GM19438 (cell line): ENCODE results near the gene CD300H.

Experiments
- ATAC-seq: cut with Tn5 transposase; IDR thresholded peaks from one replicate; pipeline ENCODE4 v1.9.1; 2021; ENCODE audit warnings: low read depth; ENCODE audit not compliant: unreplicated experiment

Gene CD300H

DNA sequence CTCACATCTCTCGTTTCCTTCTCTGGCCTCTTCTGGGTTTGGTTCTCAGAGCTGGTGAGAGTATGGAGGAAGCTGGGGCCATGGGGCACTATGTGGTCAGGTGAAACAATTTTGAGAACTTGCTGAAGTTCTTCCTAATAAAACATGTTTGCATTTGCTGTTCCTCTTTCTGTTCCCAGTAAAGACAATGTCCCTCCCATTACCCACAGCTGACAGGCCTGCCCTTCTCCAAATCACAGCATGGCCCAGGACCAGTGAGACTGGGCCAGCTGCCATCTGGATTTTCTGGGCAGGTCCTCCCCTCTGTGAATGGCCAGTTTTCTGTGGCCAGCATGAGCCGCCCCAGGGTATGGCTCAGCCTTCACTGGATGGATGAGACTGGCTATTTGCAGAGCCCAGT, at the start of gene CD300H:
Gene CD300H, minus strand, starts transcription at position 113 of the 400 bp plus-strand sequence.
- no peak for ATAC-seq

DNA sequence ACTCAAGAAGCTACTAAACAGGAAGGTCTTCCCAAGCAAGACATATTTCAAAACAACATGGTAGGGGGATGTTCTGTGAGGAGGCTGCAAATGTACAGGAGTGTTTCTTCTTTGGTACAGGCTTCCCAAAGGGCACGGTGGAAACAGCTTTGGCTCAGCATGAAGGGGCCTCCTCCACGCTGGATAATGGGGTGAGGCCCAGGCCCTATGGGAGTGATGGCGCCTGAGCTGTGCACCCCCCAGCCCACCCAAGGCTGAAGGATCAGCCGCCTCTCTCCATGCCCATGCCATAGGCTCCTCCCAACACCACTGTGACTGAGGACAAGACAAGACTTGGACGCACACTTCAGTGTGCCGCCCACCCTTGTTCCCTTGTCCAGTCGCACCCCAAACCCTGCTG, 49.4 kb upstream of the CD300H start:
- ATAC-seq: no peak

DNA sequence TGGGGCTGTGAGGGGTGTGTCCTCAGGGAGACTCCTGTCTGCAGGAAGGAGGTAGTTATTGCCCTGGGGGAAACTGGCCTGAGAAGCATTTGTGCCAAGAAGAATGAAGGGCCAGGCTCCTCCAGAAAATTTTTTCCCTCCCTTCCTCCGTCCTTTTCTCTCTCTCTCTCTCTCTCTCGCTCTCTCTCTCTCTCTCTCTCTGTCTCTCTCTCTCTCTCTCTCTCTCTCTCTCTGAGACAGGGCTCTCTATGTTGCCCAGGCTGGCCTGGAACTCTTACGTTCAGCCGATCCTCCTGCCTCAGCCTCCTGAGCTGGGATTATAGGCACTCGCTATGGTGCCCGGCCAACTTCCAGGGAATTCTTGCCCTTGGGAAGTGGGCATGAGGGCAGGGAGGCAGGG, 44.7 kb upstream of the CD300H start:
- ATAC-seq: no peak

DNA sequence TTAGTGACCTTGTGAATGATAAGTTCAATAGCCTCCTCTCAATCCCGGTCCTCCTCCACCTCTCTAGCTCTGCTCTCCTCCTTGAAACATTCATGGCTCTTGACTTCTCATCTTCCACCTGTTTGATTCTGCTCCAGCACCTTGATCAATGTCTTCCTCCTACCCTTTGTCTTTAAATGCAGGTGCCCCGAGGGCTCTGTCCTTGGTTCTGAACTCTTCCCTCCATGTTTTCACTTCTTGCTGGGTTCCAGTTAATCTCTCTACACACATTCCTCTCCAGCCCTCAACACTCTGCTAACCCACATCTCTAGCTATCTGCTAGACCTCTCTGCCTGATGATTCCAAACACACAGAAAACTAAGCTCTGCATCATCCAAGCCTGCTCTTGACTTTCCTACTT, 42.8 kb upstream of the CD300H start:
- ATAC-seq: no peak

DNA sequence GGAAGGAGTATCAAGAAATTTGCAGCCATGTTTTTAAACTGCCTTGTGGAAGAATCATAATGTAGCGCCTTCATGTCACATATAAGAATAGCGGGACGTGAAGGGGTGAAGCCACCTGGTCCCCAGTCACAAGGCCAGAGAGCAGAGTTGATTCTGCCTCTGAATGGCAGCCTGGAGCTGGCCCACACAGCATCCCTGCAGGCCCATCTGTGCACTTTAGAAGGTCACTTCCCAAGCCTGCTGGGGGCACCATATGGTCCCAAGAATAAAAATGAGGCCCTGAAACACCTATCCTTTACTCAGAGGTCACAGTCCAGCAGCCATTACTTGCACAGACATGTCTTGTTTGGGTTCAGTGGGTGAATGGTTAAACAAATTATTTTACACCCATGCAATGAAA, 41.2 kb upstream of the CD300H start:
- ATAC-seq: no peak

DNA sequence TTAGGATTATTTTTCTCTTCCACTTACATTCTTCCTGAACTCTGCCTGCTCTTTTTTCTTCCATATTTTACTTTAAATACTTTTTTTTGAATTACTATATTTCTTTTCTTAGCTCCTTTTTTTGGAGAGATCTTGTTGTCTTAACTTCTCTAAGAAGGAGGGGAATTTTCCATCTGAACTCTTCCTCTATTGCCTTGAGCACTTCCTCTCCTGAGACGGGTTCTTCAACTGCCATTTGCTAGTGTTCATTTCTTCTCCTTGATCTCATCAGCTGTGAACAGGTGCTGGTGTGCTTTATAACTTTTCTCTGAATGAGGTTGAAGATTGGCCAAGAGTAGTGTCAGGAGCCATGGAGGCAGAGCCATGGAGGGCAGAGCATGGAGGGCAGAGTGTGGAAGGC, 39.9 kb upstream of the CD300H start:
- ATAC-seq: no peak

DNA sequence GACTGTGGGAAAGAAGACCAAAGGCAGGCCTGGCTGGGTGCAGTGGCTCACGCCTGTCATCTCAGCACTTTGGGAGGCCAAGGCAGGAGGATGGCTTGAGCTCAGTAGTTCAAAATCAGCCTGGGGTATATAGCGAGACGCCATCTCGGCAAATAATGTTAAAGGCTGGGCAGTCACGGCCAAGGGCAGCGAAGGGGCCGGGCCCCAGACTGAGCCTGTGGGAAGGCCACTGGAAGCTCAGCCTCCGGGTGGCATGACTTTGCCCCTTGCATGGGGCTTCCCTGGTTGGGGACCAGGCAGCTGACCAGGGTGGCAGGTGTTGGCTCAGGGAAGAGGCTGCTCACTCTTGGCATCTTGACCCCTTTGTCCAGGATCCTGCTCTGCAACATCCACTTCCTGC, 38.7 kb upstream of the CD300H start:
- ATAC-seq: no peak

DNA sequence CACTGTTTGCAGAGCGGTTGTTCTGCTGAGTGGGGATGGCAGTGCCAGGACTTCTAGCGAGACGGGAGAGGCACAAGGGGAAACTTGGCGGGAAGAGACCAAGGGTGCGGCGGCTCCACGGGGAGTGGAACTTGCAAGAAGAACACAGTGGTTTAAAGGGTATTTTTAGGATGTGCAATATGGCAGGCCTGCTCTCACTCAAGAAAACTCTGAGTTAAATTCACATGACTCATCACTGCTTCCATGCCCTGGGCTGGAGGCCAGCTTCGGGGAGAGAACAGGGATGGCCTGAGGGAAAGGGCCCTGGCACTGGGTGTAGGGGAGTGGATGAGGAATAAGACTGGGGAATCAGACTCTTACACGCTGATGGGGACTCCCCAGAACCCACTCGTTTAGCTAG, 38.1 kb upstream of the CD300H start:
- no peak for ATAC-seq

DNA sequence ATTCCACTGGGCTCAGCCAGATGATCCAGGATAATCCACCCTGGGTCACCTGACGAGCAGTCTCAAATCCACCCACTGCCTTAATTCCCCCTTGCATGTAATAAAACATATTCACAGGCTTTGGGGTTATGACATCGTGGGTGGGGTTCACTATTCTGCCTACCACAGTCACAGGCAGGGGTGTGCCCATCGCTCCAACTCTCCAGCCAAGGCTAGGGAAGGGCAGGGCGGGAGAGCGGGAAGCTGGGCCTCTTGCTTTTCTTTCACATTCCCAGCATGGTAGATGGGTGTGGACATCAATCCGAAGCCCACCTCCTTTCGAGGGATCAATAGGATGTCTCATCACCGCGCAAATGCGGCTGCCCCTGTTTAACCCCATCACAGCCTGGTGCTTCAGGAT, 37.5 kb upstream of the CD300H start:
- ATAC-seq: no peak

DNA sequence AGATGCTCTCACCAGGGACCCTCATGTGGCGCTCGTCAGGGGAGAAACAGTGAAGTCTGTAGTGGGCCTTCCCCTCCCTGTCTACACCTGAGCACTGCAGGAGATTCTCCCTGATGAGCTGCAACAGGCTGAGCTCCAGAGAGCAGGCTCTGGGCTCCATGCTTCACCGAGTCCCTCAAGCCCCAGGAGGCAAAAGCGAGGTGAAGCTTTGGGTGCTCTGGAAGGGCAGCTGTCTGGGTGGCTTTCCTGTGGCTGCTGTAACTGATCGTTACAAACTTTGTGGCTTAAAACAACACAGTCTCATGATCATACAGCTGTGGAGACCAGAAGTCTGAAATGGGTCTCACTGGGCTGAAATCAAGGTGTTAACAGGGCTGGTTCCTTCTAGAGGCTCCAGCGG, 36.9 kb upstream of the CD300H start:
- ATAC-seq: no peak

DNA sequence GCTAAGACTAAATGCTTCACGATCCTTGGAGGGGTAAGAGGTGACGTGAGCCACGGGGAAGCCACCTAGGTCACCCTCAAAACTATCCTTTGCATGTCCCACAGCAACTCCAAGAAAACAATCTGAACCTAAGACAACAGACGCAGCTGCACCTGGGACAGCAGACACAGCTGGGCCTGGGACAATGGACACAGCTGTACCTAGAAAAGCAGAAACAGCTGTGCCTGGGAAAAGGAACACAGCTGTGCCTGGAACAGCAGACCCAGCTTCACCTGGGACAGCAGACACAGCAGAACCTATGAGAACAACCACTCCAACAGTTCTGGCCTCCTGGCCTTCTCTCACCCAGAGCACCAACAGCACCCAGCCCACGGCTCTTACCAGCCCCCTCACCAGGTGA, 36.4 kb upstream of the CD300H start:
- ATAC-seq: no peak

DNA sequence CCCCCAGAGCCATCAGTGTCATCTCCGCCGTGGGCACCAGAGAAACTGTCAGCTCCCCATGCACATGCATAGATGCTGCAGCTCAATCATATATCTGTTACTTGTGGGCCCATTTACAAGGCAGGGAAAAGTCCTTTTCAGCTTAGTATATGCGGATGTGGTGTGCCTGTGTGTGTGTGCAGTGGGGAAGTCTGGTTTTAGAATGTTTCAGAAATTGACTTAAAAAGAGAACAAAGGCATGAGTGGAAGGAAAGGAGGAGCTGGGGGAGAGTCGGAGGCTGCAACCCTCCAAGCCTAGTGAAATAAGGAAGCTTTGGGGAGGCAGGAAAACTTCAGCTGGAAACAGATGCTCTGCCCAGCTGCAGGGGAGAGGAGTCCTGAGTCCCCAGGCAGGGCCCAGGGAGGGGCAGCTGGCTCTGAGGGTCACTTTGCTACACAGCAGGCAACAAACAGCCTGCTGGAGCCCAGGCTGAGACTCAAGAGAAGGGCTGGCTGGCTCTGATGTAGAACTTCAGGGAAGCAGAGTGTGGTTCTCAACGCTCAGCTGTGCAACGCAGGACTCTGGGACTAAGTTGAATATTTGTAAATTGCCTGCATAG, 35.8 kb upstream of the CD300H start:
- ATAC-seq: no peak

DNA sequence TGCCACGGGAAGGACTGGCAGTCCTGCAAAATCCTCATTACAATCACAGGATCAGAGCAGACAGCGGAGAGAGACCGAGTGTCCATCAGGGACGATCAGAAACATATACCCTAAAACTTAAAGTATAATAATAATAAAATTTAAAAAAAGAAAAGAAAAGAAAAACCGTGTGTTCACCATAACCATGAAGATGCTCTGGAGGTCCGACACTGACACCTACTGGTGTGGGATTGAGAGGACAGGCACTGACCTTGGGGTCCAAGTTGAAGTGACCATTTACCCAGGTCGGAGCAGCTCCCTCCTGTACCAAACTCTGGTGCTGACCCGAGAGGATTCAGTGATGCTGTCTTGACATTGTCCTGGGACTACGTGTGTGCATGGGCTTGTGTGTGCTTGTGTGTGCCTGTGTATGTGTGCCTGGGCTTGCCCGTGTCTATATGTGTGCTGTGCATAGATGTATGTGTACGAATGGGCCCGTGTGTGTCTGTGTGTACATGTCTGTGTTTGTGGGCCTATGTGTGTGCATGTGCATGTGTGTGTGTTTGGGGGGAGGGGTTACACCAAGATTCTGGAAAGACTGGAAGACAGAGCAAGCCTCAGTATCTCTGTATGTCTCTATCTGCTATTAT, 34.7 kb upstream of the CD300H start:
- ATAC-seq: no peak

DNA sequence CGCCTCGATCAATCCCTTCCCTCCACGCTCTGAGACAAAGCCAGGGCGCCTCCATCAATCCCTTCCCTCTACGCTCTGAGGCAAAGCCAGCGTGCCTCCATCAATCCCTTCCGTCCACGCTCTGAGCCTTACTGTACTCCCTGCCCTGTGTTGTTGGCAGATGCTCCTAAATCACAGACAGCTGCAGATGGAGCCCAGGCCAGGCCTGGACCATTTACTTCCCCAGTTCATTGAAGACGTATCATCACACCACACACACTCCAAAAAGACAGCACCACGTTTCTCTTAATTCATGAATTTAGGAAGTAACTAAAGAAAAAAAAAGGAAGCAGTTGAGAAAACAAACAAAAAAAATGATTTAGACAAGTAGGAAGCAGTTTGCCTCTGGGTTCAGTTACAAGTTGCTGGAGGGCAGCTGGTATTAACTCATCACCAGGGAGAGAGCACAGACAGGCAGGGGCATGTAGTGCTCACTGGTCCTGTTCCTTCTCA, 32.2 kb upstream of the CD300H start:
- no peak for ATAC-seq

DNA sequence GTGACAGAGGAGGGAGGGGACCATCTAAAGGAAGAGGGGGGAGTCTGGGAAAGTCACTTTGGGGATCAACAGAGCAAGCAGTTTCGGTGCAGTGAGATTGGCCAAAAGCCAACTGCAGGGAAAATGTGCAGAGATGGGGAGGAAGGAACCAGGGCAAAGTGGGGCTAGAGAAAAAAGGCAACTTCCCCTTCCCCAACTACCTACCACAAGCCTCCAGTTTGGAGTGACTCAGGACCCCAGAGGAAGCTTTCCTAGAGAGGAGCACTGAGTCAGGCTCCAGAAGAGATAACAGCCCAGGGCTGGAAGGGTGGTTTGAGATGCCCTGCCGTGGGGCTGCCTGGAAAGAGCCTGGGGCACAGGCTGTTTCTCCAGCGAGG, 31.7 kb upstream of the CD300H start:
- ATAC-seq: no peak

DNA sequence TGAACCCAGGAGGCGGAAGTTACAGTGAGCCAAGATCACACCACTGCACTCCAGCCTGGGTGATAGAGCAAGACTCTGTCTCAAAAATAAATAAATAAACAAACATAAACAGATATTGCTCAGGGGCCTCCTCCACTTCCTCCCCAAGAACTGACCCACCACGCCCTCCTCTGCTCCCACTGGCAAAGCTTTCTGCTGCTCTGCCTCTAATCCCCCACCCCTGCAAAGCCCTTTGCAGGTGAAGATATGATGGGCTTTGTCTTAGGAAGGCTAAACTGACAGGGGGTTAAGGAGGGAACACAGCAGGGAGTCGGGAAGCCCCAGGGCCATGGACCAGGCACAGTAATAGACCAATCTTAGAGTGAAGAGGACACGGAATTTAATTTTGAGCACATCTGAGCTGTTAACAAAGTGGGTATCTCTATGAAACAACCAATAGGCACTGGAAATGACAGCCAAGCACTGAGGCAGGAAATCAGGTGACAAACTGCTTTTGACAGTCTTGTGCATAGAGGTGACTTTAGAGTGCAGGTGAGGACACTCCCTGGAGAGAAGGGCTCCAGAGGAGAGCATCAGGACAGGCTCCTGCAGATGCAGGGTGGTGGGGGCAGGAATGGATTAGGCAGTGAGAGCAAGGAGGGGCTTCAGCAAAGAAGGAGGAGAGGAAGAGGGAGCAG, 31.2 kb upstream of the CD300H start:
- no peak for ATAC-seq

DNA sequence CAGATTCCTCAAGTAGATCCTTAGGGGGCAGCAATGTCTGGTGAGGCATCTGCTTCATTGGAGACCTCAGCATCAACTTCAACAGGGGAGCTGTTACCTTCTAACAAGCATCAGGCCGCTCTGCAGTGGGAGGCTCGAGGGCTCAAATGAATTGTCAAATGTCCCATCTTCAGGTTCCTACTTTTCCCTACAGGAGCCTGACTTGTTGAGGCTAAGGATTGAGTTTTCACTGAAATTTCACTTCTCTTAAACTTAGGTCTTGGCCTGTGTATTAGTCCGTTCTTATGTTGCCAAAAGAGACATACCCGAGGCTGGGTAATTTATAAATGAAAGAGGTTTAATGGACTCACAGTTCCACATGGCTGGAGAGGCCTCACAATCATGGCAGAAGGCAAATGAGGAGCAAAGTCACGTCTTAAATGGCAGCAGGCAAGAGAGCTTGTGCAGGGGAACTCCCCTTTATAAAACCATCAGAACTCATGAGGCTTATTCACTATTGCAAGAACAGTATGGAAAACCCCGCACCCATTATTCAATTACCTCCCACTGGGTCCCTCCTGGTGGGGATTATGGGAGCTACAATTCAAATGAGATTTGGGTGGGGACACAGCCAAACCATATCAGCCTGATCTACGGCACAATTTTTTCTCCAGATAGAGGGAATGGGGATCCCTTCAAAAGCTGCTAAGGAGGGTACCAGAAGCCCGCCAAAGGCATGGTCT, 29.9 kb upstream of the CD300H start:
- ATAC-seq: no peak

DNA sequence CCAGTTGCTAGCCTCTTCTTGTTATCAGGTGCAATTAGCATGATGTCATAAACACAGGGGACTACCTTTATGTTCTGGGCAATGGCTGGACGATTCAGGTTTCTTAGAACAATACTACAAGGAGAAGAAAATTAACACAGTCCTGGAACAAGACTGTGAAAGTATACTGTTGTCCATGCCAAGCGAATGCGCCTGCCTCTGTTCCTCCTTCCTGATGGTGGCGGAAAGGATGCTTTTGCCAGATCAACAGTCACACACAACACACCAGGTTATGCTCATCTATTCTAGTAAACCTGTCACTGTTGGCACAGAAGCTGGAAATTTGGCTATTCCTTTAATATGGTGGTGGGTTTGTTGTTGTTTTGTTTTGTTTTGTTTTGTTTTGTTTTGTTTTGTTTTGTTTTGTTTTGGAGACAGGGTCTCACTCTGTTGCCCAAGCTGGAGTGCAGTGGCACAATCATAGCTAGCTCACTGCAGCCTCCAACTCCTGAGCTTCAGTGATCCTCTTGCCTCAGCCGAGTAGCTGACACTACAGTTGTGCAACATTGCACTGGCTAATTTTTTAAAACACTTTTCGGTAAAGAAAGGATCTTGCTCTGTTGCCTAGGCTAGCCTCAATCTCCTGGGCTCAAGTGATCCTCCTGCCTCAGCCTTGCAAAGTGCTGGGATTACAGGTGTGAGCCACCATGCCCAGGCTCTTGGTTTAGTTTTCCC, 27.9 kb upstream of the CD300H start:
- ATAC-seq: no peak

DNA sequence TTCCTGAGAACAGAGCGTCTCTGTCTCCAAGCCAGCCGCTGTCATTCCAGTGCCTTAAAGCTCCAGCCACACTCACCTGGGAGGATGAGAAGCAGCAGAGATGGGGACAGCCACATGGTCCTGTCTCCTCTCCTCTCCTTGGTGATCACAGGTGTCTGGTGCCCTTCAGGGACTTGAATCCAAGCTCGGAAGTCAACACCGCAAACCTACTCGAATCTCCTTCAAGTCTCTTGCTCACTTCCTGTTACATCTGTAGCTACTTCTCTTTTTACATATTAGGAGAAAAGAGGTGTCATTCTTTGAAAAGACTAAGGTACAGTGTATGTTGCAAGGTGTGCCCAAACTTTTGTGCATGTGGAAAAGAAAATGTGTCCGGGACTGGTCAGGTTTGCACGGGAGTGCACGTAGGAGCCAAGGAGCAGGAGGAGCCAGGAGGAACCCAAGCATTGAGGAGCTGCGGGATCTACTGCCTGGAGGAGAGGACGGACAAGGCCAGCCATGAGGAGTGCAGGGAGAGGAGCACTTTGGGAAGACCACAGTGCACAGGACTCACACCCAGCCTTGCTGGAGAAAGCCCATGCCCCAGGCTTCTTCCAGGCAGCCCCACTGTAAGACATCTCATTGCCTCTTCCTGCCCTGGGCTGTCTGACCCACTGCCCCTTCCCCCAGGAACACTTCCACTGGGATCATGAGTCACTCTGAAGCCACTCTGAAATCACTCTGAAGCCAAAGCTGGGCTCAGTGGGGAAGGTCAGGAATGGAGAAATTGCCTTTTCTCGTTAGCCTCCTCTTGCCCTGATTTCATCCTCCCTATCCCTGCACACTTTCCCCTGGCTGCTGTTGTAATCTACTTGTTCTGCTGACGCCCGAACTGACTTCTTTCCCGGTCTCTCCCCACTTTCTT, 25.0 kb upstream of the CD300H start, which contains the start of gene CD300LD:
Gene CD300LD, minus strand, starts transcription at position 197 of the 904 bp plus-strand sequence. Its CDS starts 81 bp downstream, at position 116.
- no peak for ATAC-seq

DNA sequence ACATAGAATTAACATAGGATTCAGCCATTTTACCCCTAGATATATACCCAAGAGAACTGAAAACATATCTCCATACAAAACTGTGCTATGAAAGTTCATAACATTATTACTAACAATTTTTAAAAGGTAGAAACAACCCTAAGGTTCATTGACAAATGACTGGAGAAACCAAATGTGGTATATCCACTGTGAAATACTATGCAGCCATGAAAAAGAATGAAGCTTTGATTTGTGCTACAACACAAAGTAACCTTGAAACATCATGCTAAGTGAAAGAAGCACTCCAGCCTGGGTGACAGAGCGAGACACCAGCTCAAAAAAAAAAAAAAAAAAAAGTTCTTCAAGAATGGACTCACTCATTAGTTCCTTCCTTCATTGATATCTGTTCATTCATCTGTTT, 24.2 kb upstream of the CD300H start:
- no peak for ATAC-seq
